HepG2 (cell line): ENCODE measurements around the gene PRDM10. TPM values are rescaled to one million over a fixed set of nuclear protein-coding genes. Genes with fewer than 3 reads are reported as not detected.
A peak's percentile ranks its signal among the peaks of the same experiment; 100 is the strongest.

Experiments
- ATAC-seq: fragments of 200-7000 bp; cut with Tn5 transposase; 3 replicates; pipeline ENCODE4 v1.9.1; 2020; ENCODE audit warnings: mild to moderate bottlenecking, moderate library complexity
- BruUV-seq: library from RNA; stranded (reverse); fragments of 400-500 nt; replicated peaks from 2 replicates; lab custom pipeline; 2021; lab: Mats Ljungman, UMichigan
- CTCF ChIA-PET: fragments of 300-600 bp; formaldehyde crosslinking; extraction: SDS; loops from one replicate; lab custom pipeline; 2021; ENCODE audit warnings: low total read pairs, inconsistent platforms, low intra/inter-chr PET ratio; lab: Yijun Ruan, JAX
- POLR2A ChIA-PET: fragments of 350-600 bp; sonication (Branson Sonifier 250); formaldehyde crosslinking; loops from one replicate; lab custom pipeline; 2020; ENCODE audit warnings: antibody characterized with exemption, inconsistent platforms; lab: Yijun Ruan, JAX
- DNase-seq: peaks from one replicate; pipeline ENCODE4 v3.0.0-alpha.2; 2015; ENCODE audit warnings: low spot score
- FAIRE-seq: peaks from 3 replicates; lab custom pipeline; 2011; peaks lifted over from hg19 to GRCh38; lab: Jason Lieb, UNC
- H2AFZ ChIP-seq: one replicate; pipeline ENCODE4 v1.6.1; 2011; ENCODE audit warnings: low read length, inconsistent platforms
- H3K27ac ChIP-seq: fragments of 300-600 bp; 3 replicates; pipeline ENCODE4 v1.8.0; 2011; ENCODE audit warnings: mixed run types, mild to moderate bottlenecking, mixed read lengths, low read length, inconsistent platforms; ENCODE audit not compliant: insufficient read depth; ENCODE audit errors: extremely low read length
- H3K27me3 ChIP-seq, 2 experiments: fragments of 200-600 bp in 1 of 2; 2 replicates in 1 of 2; 3 replicates in 1 of 2; pipeline versions ENCODE4 v1.6.0 to v1.8.0; 2011; ENCODE audit warnings: low read length in 2 of 2, mild to moderate bottlenecking in 2 of 2, moderate library complexity in 2 of 2, inconsistent platforms in 1 of 2; ENCODE audit not compliant: insufficient read depth in 2 of 2, control insufficient read depth in 1 of 2
- H3K36me3 ChIP-seq, 2 experiments: fragments of 200-600 bp in 1 of 2; replicated peaks in 1 of 2; 2 replicates in 1 of 2; 3 replicates in 1 of 2; pipeline versions ENCODE4 v1.5.1 to v1.8.0; 2011; ENCODE audit warnings: low read length in 2 of 2, inconsistent platforms in 1 of 2; ENCODE audit not compliant: insufficient read depth in 2 of 2, control insufficient read depth in 1 of 2
- H3K4me1 ChIP-seq: 2 replicates; pipeline ENCODE4 v1.5.1; 2012; ENCODE audit warnings: low read length, inconsistent platforms; ENCODE audit not compliant: insufficient read depth
- H3K4me2 ChIP-seq: 2 replicates; pipeline ENCODE4 v1.6.0; 2011; ENCODE audit warnings: low read depth, low read length, inconsistent platforms
- H3K4me3 ChIP-seq, 3 experiments: fragments of 200-600 bp in 1 of 3; sonication (generic), shearing (Covaris generic) in 1 of 3; replicated peaks in 1 of 3; 2 replicates each; pipeline ENCODE4 v1.5.1; 2011 to 2016; ENCODE audit warnings: low read length in 3 of 3, inconsistent platforms in 2 of 3, low read depth in 2 of 3, mild to moderate bottlenecking in 2 of 3, control low read depth in 1 of 3, mixed read lengths in 1 of 3; ENCODE audit not compliant: insufficient read depth in 1 of 3
- H3K79me2 ChIP-seq: one replicate; pipeline ENCODE4 v1.6.1; 2011; ENCODE audit warnings: low read length, inconsistent platforms; ENCODE audit not compliant: insufficient read depth
- H3K9ac ChIP-seq: 2 replicates; pipeline ENCODE4 v1.6.0; 2011; ENCODE audit warnings: mild to moderate bottlenecking, low read depth, low read length, inconsistent platforms; ENCODE audit not compliant: insufficient read depth
- H3K9me3 ChIP-seq: 2 replicates; pipeline ENCODE4 v1.5.1; 2012; ENCODE audit warnings: mild to moderate bottlenecking, low read length
- H4K20me1 ChIP-seq: 2 replicates; pipeline ENCODE4 v1.6.0; 2011; ENCODE audit warnings: inconsistent platforms, mild to moderate bottlenecking, low read length, moderate library complexity; ENCODE audit not compliant: insufficient read depth
- AKAP8 ChIP-seq: sonication (generic); formaldehyde crosslinking; IDR thresholded peaks from 2 replicates; pipeline ENCODE4 v1.5.1; 2020; ENCODE audit warnings: mild to moderate bottlenecking, missing genetic modification reagents
- ARNT ChIP-seq: fragments of 450-650 bp; IDR thresholded peaks from 2 replicates; pipeline ENCODE4 v1.6.1; 2017
- BHLHE40 ChIP-seq: IDR thresholded peaks from 2 replicates; pipeline ENCODE4 v1.6.1; 2011; ENCODE audit warnings: low read length, improper control_type of control experiment
- CCAR2 ChIP-seq: fragments of 200-400 bp; formaldehyde crosslinking; optimal IDR thresholded peaks from 2 replicates; pipeline ENCODE3; 2018; ENCODE audit warnings: low read depth, mild to moderate bottlenecking, low read length, moderate library complexity
- GMEB2 ChIP-seq: IDR thresholded peaks from 2 replicates; pipeline ENCODE4 v1.6.1; 2016; ENCODE audit warnings: missing biosample characterization, missing genetic modification reagents, low read depth
- KLF12 ChIP-seq: sonication (generic); formaldehyde crosslinking; IDR thresholded peaks from 2 replicates; pipeline ENCODE4 v1.4.0; 2020; ENCODE audit warnings: missing genetic modification reagents, borderline replicate concordance
- ONECUT2 ChIP-seq: sonication (generic); formaldehyde crosslinking; IDR thresholded peaks from 2 replicates; pipeline ENCODE4 v1.4.0; 2020; ENCODE audit warnings: missing genetic modification reagents
- ZBTB26 ChIP-seq: IDR thresholded peaks from 2 replicates; pipeline ENCODE4 v1.6.1; 2016; ENCODE audit warnings: missing compliant biosample characterization, missing genetic modification reagents, borderline replicate concordance
- ZNF121 ChIP-seq: sonication (generic); formaldehyde crosslinking; IDR thresholded peaks from 2 replicates; pipeline ENCODE4 v1.5.0; 2020; ENCODE audit warnings: mild to moderate bottlenecking, missing genetic modification reagents
- ZNF136 ChIP-seq: sonication (generic); formaldehyde crosslinking; IDR thresholded peaks from 2 replicates; pipeline ENCODE4 v1.8.1; 2022; ENCODE audit warnings: low read depth, mild to moderate bottlenecking, moderate library complexity, missing genetic modification reagents
- ZNF232 ChIP-seq: sonication (generic); formaldehyde crosslinking; IDR thresholded peaks from 2 replicates; pipeline ENCODE4 v1.4.0; 2020; ENCODE audit warnings: missing genetic modification reagents, borderline replicate concordance
- ZNF451 ChIP-seq: sonication (generic); formaldehyde crosslinking; IDR thresholded peaks from 2 replicates; pipeline ENCODE4 v1.5.0; 2020; ENCODE audit warnings: mild to moderate bottlenecking, missing genetic modification reagents
- ZNF598 ChIP-seq: sonication (generic); formaldehyde crosslinking; IDR thresholded peaks from 2 replicates; pipeline ENCODE4 v1.5.1; 2020; ENCODE audit warnings: mild to moderate bottlenecking, missing genetic modification reagents, borderline replicate concordance
- ZNF652 ChIP-seq: IDR thresholded peaks from 2 replicates; pipeline ENCODE4 v1.6.1; 2016; ENCODE audit warnings: low read depth, borderline replicate concordance
- ZNF768 ChIP-seq: sonication (generic); formaldehyde crosslinking; IDR thresholded peaks from 2 replicates; pipeline ENCODE4 v1.4.0; 2020; ENCODE audit warnings: missing genetic modification reagents
- ZNF777 ChIP-seq: sonication (generic); formaldehyde crosslinking; IDR thresholded peaks from 2 replicates; pipeline ENCODE4 v1.4.0; 2020; ENCODE audit warnings: missing genetic modification reagents
- WGBS: methylation state at CpG from one replicate; pipeline ENCODE4 v1.1.6; 2017; ENCODE audit warnings: low lambda C conversion rate; 5-methylcytosine and 5-hydroxymethylcytosine counted together
- in situ Hi-C: cut with HindIII; loops from 2 replicates; pipeline ENCODE4 v1.10.0; 2017; ENCODE audit warnings: low pct_unique_long_range_greater_than_20kb; ENCODE audit not compliant: extremely low pct_ligation_motif_present
- intact Hi-C: fragments of 100-400 bp; cut with micrococcal nuclease; formaldehyde crosslinking; loops from one replicate; pipeline ENCODE4 v1.10.0; 2022; ENCODE audit not compliant: unreplicated experiment
- polyA plus RNA-seq, 8 experiments: library from polyadenylated mRNA; depleted of rRNA in 3 of 8; stranded (reverse) in 7 of 8; unstranded in 1 of 8; fragments of >200 nt; fragmentation: Illumina TruSeq in 4 of 8; extraction: Trizol in 4 of 8; gene quantifications; 2 replicates each; pipeline versions ENCODE4 v1.2.1 to v1.2.3, GENCODE V29; 2011 to 2016; ENCODE audit warnings: low read depth in 4 of 8, missing spikeins in 1 of 8, mixed read lengths in 1 of 8; ENCODE audit not compliant: insufficient read depth in 1 of 8
- total RNA-seq, 5 experiments: library from RNA; depleted of rRNA; stranded (reverse); fragments of >200 nt; fragmentation: Illumina TruSeq; extraction: Trizol; gene quantifications; 2 replicates each; pipeline ENCODE4 v1.2.3, GENCODE V29; 2016; ENCODE audit warnings: low read depth in 1 of 5

Gene PRDM10
- total and polyA plus RNA-seq, 2 of the 13 experiments (the other 11 are each of a cell fraction or from before 2014, with no cell fraction given) = 5.7 to 5.8 TPM

GRCh38 chr11:130047141-130047540 lies 44.5 kb upstream of the PRDM10 start:
- WGBS = 3% methylated on average over 1 of the region's 1 CpG
- ATAC-seq = no peak
- FAIRE-seq = no peak
- no peak overlapping the region for H3K9ac ChIP-seq
- no peak overlapping the region for H3K4me2 ChIP-seq
- peaks cover 15% of the 10 kb centered on the region for H3K4me1 ChIP-seq
- in situ Hi-C loops = no loop called here
- no peak overlapping the region for H3K4me3 ChIP-seq
- H3K9me3 ChIP-seq = no peaks in the 10 kb centered on the region
- CTCF ChIA-PET = no interaction called here
- H3K27ac ChIP-seq = no peak overlapping the region
- POLR2A ChIA-PET = no interaction called here
- H4K20me1 ChIP-seq = no peaks in the 10 kb centered on the region
- TF ChIP-seq KLF12 (CRISPR knock-in tag) (no peak), AKAP8 (CRISPR knock-in tag) (no peak), ZNF232 (no peak), ZBTB26 (CRISPR knock-in tag) (no peak)
- TF ChIP-seq, all 625 proteins: peak for 0
- no peaks in the 10 kb centered on the region for H3K36me3 ChIP-seq
- no peaks in the 10 kb centered on the region for H3K79me2 ChIP-seq
- H2AFZ ChIP-seq = no peak overlapping the region
- no peak for DNase-seq
- BruUV-seq = no TSS peak
- intact Hi-C loops = no loop called here
- H3K27me3 ChIP-seq = no peaks in the 10 kb centered on the region

- no peaks in the 10 kb centered on the region for H4K20me1 ChIP-seq
- ATAC-seq (no peak), DNase-seq (no peak), FAIRE-seq (no peak)
- ChIA-PET POLR2A (no interaction called here), CTCF (no interaction called here)
- H3K9me3 ChIP-seq = no peaks in the 10 kb centered on the region
- BruUV-seq = no TSS peak
- no peaks in the 10 kb centered on the region for H3K27me3 ChIP-seq
- peak overlapping the region; percentile 58 for H3K4me2 ChIP-seq
- H3K4me3 ChIP-seq = 0 out of 6 replicates have a peak overlapping the region, but pooled peaks of 1 of the 3 experiments have one; percentile 3
- H3K4me1 ChIP-seq = peaks cover 21% of the 10 kb centered on the region
- no peak overlapping the region for H2AFZ ChIP-seq
- 28% methylated on average over 5 of the region's 5 CpGs for WGBS
- H3K36me3 ChIP-seq = no peaks in the 10 kb centered on the region
- H3K27ac ChIP-seq = no peak overlapping the region
- intact Hi-C loops (no loop called here), in situ Hi-C loops (no loop called here)
- H3K79me2 ChIP-seq = no peaks in the 10 kb centered on the region
- no peak overlapping the region for H3K9ac ChIP-seq
- no peak for TF ChIP-seq GMEB2 (CRISPR knock-in tag)
- no peak for TF ChIP-seq ZNF598 (CRISPR knock-in tag)
- TF ChIP-seq ZNF777 (CRISPR knock-in tag) = no peak
- TF ChIP-seq ZNF121 = no peak
- TF ChIP-seq ONECUT2 = no peak
- TF ChIP-seq ZNF451 (CRISPR knock-in tag) = no peak
- no peak for TF ChIP-seq ARNT
- no peak for TF ChIP-seq CCAR2
- no peak for TF ChIP-seq ZNF652
- no peak for TF ChIP-seq ZNF768 (CRISPR knock-in tag)
- no peak for TF ChIP-seq ZNF136 (CRISPR knock-in tag)
- no peak for TF ChIP-seq BHLHE40
Observed at GRCh38 chr11:130043575-130043974, 40.9 kb upstream of the PRDM10 start.
